ENCODE measurements around the gene PDK4. TPM values are rescaled to one million over a fixed set of nuclear protein-coding genes. Genes with fewer than 3 reads are reported as not detected.

PDK4 gene
- total and polyA plus RNA-seq, 9 of the 15 experiments (the other 6 are each of a cell fraction or from before 2014, with no cell fraction given), result 0.03 to 0.24 (median 0.08) TPM; not detected in 2

- in situ Hi-C loops (cut with MboI), result no loop called here
- no peak for FAIRE-seq
- ATAC-seq, result no peak
- WGBS (ENCODE audit: insufficient coverage, low coverage, missing lambda C conversion rate), result 0% methylated on average over 1 of the region's 1 CpG
- POLR2A ChIA-PET, result interaction anchor here (1.0 kb wide), 1 partner anchor 8 kb away, joined by 4 read pairs; no protein-coding TSS in a partner anchor
- CTCF ChIA-PET (ENCODE audit: low intra/inter-chr PET ratio), result no interaction called here
- no peak overlapping the region for H3K4me3 ChIP-seq
- H3K27ac ChIP-seq (ENCODE audit: extremely low read depth, low read depth, low read length), result no peak overlapping the region
- no peak overlapping the region for H3K9ac ChIP-seq (ENCODE audit: insufficient read depth in 1 of 2, low read depth in 2 of 2, low read length in 2 of 2)
- H4K20me1 ChIP-seq (replicated peaks; ENCODE audit: control insufficient read depth, insufficient read depth, low read length), result no peaks in the 10 kb centered on the region
- no peaks in the 10 kb centered on the region for H3K9me3 ChIP-seq (replicated peaks; ENCODE audit: control insufficient read depth, insufficient read depth, low read depth, low read length)
- no TSS peak for BruUV-seq (replicated peaks)
- no peak overlapping the region for H2AFZ ChIP-seq (ENCODE audit: low read depth, low read length)
- no peaks in the 10 kb centered on the region for H3K4me1 ChIP-seq (replicated peaks in 1 of 2; ENCODE audit: control insufficient read depth in 2 of 2, insufficient read depth in 2 of 2, low read length in 2 of 2)
- no peaks in the 10 kb centered on the region for H3K79me2 ChIP-seq (ENCODE audit: control insufficient read depth, insufficient read depth, low read length)
- no peak overlapping the region for H3K4me2 ChIP-seq (ENCODE audit: insufficient read depth, low read length)
- intact Hi-C loops (cut with micrococcal nuclease), result no loop called here
- no peak for DNase-seq (ENCODE audit: extremely low read depth in 1 of 4, low spot score in 3 of 4)
- no peaks in the 10 kb centered on the region for H3K27me3 ChIP-seq (ENCODE audit: control insufficient read depth in 2 of 2, insufficient read depth in 2 of 2, low read length in 2 of 2)
- H3K9me1 ChIP-seq (ENCODE audit: control insufficient read depth, insufficient read depth, low read length), result no peaks in the 10 kb centered on the region
- TF ChIP-seq ZNF24 (IDR thresholded peaks at IDR 0.05), result no peak
- TF ChIP-seq RBM15 (IDR thresholded peaks at IDR 0.05; ENCODE audit: insufficient read depth, low read length), result no peak
- TF ChIP-seq, protein P1, sequence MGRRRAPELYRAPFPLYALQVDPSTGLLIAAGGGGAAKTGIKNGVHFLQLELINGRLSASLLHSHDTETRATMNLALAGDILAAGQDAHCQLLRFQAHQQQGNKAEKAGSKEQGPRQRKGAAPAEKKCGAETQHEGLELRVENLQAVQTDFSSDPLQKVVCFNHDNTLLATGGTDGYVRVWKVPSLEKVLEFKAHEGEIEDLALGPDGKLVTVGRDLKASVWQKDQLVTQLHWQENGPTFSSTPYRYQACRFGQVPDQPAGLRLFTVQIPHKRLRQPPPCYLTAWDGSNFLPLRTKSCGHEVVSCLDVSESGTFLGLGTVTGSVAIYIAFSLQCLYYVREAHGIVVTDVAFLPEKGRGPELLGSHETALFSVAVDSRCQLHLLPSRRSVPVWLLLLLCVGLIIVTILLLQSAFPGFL (CRISPR knock-in tag; IDR thresholded peaks at IDR 0.05), result no peak
- TF ChIP-seq PCBP2 (IDR thresholded peaks at IDR 0.05; ENCODE audit: low read depth, low read length, poor library complexity, severe bottlenecking), result no peak
- no peak for TF ChIP-seq PHF21A (IDR thresholded peaks at IDR 0.05; ENCODE audit: borderline replicate concordance, low read depth)
- TF ChIP-seq NR4A1 (CRISPR knock-in tag; IDR thresholded peaks at IDR 0.05), result no peak
- TF ChIP-seq NR4A1 (tag; IDR thresholded peaks at IDR 0.05), result no peak
- TF ChIP-seq NBN (IDR thresholded peaks at IDR 0.05; ENCODE audit: low read depth), result no peak
- no peak for TF ChIP-seq BRD4 (IDR thresholded peaks at IDR 0.05)
- TF ChIP-seq TFE3 (CRISPR knock-in tag; IDR thresholded peaks at IDR 0.05), result no peak
- no peaks in the 10 kb centered on the region for H3K36me3 ChIP-seq (ENCODE audit: control insufficient read depth, insufficient read depth, low read length)
Measured at GRCh38 chr7:95621404-95621803, 25.1 kb upstream of the PDK4 start.

Measured in K562 (cell line).